DMS153 treated with DMSO at 0.1 percent for 48 hours (cell line): ENCODE measurements around the gene ALKAL2.
A peak's percentile ranks its signal among the peaks of the same experiment; 100 is the strongest.

ENCODE experiments used
- DNase-seq: peaks from one replicate; lab custom pipeline; 2025; ENCODE audit not compliant: unreplicated experiment; lab: John Stamatoyannopoulos, UW

The ALKAL2 gene

GRCh38 chr2:271917-272316 is 16.0 kb downstream of the ALKAL2 start:
- DNase-seq = no peak

GRCh38 chr2:270861-271260 is 17.0 kb downstream of the ALKAL2 start:
- DNase-seq = no peak

- DNase-seq = no peak
These were observed 18.4 kb downstream of the ALKAL2 start for GRCh38 chr2:269356-270030.

- DNase-seq = no peak
These were observed 19.6 kb downstream of the ALKAL2 start for GRCh38 chr2:268323-268722.

DNA sequence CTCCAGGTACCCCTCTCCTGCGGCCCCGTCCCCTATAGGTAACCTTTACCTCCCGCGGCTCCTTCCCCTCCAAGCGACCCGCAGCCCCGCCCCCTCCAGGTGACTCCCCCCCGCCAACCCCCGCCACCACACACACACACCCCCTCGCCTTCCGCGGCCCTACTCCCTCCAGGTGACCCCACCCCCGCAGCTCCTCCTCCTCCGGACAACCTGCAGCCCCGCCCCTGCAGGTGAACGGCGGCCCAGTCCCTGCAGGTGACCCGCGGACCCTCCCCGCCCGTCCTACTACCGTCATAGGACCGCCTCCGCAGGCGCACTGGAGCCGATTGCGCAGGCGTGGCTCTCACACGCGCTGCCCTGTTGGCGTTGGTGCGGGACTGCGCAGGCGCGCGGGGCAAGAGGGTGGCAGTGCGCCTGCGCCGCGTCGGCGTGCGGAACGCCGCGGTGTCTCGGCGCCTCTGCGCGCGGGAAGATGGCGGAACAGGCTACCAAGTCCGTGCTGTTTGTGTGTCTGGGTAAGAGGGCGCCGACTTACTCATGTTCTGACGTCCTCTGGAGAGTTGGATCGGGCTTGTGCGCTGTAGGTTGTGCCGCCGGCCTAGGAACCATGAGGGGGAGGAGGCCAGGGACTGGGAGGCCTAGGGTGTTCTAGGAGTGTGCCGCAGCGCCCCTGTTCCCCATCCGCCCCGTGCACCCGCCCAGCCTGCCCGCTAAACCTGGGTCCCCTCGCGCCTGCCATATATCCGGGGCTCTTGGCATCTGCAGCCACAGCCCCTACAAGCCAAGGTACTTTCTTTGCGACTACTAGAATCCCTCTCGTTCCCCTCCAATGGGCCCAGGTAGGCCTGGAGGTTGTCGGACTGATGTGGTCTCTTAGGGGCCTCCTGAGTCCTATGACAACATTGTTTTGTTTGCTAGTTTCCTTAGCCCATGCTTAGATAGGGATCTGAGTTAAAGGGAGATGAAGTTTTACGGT is 23.1 kb downstream of the ALKAL2 start, which contains the start of gene ACP1:
Gene ACP1 (plus strand): TSS at position 455 of the 976 bp plus-strand sequence. CDS start 18 bp downstream, at position 473.
- peak; percentile 71 for DNase-seq

- DNase-seq = no peak
These were observed 24.0 kb downstream of the ALKAL2 start, which contains the start of gene SH3YL1 for GRCh38 chr2:263774-264492. TSS of gene SH3YL1 (minus strand) at chr2:264032. CDS start at chr2:263984, 48 bp downstream.

GRCh38 chr2:263022-263738 is 24.7 kb downstream of the ALKAL2 start:
- DNase-seq = no peak

GRCh38 chr2:262117-262516 is 25.8 kb downstream of the ALKAL2 start:
- DNase-seq = no peak

DNA sequence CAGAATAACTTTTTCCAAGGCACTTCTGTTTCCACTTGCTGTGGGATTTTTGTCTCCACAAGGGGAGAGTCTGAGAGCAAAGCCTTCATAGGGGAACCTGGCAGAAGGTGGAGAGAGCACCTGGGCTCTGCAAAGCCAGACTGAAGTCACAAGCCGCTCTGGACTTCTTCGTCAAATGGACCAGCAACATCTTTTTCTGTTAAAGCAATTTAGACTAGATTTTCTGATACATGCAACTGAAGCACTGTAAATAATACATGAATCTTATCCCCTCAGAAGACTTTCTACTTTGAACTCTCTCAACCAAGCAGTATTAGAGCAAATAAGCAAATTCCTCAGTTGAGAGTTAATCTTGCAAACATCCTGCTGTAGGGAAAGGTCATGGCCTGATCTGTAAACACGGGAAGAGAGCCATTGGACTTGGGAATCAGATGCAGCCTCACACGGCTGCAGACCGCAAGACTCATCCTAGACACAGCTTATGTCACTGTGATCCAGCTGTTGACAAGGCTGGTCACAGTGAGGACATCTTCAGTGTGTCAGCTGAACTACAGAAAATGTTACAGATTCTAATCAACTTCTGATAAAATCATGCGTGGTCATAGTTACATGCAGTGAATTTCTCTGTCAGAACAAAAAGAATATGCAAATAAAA is 27.3 kb downstream of the ALKAL2 start:
- DNase-seq = no peak

- no peak for DNase-seq
These were observed 28.0 kb downstream of the ALKAL2 start for GRCh38 chr2:259789-260331.

DNA sequence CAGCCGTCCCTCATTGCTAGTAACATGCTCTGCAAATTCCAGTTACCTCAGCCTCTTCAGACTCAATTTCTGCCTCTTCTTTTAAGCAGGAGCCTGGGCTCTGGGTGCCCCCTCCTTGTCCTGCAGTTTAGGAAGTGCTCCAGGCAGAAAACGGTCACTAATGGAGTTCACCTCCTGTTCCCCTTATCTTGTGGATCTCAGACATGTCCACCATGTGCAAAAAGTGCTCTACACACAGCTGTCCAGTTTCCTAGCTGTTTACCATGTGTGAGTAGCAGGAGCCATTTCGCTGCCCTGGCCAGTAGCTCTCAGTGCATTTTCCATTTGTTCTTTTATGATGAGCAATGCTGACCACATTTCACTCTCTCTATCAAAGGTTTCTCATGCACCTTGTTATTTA is 29.0 kb downstream of the ALKAL2 start:
- DNase-seq = no peak

DNA sequence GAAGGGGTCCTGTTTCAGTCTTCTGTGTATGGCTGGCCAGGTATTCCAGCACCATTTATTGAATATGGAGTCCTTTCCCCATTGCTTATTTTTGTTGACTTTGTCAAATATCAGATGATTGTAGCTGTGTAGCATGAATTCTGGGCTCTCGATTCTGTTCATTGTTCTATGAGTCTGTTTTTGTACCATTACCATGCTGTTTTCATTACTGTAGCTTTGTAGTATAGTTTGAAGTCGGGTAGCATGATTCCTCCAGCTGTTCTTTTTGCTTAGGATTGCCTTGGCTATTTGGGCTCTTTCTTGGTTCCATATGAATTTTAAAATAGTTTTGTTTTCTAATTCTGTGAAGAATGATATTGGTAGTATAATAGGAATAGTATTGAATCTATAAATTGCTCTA is 30.0 kb downstream of the ALKAL2 start:
- no peak for DNase-seq

- no peak for DNase-seq
These were observed 30.5 kb downstream of the ALKAL2 start for GRCh38 chr2:257429-257828.

- DNase-seq = no peak
These were observed 31.8 kb downstream of the ALKAL2 start for GRCh38 chr2:256094-256493.

GRCh38 chr2:255195-255594 is 32.7 kb downstream of the ALKAL2 start:
- no peak for DNase-seq

DNA sequence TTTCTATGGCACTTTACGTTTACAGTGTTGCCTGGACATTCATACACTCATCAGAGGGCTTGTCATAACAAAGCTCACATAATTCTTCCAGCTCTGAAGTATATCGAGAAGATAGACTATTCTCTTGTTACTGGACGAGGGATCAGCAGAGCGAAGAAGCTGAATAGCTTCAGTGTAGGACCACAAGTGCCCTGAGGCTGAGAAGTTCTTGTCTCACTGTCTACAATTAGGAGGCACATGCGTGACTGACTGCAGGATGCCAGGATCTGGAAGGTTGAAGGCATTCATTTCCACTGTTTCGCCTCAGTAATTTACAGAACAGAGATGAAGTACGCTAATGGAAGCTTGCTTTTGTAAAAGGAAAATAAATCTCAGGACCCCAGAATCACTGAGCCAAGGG is 33.6 kb downstream of the ALKAL2 start:
- DNase-seq = no peak

GRCh38 chr2:253202-253638 is 34.7 kb downstream of the ALKAL2 start:
- DNase-seq = no peak

DNA sequence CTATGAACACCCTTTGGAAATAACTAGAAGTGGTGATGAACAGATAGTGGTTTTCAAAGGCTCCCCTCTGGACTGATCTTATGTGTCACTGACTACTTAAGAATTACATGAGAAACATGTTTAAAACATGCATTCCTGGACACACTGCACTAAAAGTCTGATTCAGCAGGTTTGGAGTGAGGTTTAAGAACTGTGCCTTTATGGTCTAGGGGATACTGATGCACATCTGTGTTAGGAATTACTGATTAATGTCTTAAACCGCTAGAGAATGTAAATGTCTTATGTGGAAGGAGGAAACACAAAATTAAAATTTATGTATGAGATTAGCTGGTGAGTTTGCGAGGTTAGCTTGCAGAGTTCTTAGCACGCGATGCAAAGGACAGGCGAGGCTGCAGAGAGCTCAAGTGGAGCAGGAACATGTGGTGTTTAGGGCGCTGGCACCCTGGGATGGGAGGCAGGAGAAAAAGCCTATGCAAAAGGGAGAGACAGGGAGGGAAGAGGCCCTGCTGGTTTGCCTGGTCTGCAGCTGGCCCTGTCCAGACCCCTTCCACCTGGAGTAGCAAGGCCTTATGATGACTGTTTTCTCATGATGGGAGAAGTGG is 35.8 kb downstream of the ALKAL2 start:
- DNase-seq = no peak

- no peak for DNase-seq
These were observed 38.3 kb downstream of the ALKAL2 start for GRCh38 chr2:249538-250042.
